Amniotic epithelial cell (primary cell): ENCODE results near the gene TAP2.
"Not testable (repeated sequence)": the region's sequence is repeated elsewhere in the genome, so short reads cannot be mapped to it uniquely, and the experiment has no call there.

Experiments
- DNase-seq: peaks from one replicate; pipeline ENCODE4 v3.0.0-alpha.2; 2010; ENCODE audit warnings: low read depth

The TAP2 gene

DNA sequence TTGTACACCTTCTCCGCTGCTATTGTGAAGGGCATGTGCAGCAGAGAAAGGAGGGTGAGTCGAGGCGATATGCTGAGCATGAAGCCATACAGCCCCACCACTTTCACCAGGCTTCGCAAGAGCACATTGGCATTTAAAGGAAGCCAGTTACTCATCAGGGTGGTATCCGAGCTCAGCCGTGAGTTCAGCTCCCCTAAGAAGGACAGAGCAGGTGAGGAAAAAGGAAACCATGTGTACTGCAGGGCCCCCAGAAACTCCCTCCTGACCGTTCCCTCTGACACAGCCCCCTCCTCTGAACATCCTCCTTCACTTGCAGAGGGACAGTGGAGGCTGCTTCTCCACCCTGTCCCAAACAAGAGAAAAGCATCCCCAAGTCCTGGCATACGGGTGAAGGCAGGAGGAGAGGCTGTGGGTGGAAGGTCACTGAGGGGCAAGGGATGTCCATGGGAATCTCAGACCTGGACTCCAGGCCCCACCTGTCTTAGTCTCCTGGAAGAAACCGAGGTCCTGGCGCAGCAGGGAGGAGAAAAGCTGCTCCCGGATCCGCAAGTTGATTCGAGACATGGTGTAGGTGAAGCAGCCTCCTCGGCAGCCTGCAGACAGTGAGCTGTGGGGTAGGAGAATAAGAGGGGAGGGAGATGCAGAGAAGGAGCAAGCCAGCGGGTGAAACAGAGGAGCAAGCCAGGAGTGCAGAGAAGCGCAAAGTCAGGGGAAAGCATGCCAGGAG is 3.2 kb downstream of the TAP2 start:
- DNase-seq, result no peak

DNA sequence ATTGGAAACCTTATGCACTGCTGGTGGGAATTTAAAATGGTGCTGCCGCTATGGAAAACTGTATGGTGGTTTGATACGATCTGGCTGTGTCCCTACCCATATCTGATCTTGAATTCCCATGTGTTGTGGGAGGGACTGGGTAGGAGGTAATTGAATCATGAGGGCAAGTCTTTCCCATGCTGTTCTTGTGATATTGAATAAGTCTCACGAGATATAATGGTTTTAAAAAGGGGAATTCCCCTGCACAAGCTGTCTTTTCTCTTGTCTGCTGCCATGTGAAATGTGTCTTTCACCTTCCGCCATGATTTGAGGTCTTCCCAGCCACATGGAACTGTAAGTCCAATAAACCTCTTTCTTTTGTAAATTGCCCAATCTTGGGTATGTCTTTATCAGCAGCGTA is 4.9 kb downstream of the TAP2 start:
- DNase-seq, result no peak

DNA sequence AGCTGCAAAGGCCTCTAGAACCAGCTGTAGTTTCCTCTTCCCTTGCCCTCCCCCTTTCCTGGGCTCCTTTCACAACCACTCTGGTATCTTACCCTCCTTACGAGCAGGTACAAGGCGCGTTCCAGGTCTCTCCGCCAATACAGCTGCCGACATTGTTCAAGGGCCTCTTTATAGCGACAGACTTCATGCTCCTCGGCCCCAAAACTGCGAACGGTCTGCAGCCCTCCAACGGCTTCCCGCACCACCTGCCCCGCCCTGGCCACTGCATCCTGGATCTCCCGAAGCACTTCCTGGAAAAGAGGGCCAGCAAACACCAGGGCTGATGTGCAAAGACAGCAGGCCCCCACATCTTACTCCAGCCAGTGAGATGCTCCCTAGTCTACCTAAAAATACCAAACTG is 6.0 kb downstream of the TAP2 start:
- no peak for DNase-seq

DNA sequence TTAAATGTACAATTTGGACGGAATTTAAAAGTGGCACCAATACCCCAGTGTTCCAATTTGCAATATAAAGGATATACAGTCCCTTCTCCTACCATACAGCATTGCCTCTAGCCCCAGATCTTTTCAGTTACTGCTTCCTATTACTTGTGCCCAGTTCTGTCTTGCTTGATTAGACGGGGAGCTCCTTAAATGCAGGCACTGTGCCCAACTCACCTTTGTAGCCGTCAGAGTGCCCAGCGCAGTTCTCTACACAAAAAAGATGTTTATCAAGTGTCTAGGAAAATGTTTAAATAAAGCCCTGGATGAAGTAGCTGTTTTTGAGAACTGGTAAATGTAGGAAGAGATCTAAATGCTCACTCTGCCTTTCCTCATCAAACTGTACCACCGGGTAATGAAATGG is 7.6 kb downstream of the TAP2 start:
- DNase-seq, result no peak

DNA sequence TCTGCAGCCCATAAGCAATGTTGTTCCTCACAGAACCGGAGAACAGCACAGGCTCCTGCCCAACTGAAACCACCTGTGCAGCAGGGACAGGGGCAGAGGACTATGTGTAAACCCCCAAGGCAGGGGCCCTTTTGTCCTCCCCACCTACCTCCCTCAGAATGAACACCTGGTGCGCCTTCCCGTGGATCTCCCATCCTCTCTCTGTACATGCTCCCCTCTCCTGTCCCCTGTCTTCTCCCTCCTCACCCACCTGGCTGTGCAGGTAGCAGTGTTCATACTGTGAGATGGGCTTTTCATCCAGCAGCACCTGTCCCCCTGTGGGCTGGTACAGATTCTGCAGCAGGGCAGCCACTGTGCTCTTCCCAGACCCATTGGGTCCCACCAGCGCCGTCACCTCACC is 8.5 kb downstream of the TAP2 start:
- DNase-seq, result no peak

DNA sequence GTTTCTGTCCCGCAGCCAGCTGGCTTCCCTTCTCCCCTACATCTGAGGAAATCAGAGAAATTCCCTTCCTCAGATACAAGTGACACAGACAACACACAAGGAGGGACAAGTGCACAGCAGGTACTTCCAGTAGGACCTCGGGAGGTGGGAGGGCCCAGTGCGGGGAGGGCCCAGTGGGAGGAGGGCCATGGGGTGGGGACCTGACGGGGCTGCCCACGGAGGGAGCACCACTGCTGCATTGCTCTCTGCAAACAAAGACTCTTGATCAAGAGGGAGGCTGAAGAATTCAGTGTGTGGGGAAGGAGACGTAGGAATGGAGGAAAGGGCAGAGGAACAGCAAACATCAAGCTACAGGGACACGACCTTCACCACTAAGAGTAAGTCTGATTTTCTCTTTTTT is 9.0 kb downstream of the TAP2 start:
- no peak for DNase-seq

DNA sequence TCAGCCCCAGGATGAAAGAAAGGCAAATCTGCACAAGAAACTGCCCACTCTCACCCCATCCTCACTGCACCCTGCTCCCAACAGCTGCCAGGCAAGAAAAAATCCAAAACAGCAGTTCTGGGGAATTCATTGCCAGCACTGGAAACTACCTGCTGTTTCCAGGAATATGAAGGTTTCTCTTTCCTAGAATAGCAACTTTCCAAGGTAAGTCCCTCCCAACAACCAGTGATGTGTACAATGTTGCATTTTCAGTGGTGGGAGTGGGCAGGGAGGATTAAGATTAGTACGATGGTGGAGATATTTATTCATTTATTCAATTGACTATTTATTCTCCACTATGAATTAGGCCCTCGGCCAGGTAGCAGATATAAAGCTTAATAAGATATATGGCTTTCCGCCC is 11.5 kb downstream of the TAP2 start:
- DNase-seq, result no peak

DNA sequence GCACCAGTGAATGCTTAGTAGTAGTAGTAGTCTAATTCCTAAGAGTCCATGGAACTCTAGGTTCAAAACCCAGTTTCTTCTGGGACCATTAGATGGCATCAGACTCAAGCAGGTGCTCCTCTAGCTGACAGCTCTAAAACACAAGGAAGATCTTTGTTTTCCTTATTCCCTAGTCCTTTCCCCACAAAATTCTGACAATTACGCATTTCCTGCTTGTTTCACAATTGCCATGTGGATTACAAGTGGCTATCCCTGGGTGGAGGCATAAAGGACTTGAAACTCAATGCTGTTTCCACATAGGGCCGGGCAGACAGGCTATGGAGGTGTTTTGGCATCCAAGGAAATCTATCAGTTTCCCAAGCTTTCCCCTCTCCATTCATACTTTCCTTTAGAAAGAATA is 12.6 kb downstream of the TAP2 start:
- peak; percentile 71 for DNase-seq

DNA sequence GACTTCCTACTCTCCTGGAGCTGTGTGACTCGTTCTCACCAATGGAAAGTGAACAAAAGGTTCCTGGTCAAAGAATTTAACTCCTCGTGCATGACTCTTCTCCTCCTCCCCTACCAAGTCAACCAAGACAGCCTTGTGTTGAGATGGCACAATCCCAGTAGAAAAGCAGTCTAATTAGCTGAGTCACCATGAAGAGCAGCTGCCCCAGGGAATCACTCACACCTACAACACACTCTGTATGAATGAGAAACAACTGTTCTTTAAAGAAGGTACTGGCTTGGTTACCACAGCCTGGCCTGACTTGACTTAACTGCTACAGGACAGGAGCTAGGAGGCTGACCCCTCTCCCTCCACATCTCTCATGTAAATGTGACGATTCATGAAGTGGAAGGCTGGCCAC is 18.8 kb downstream of the TAP2 start:
- DNase-seq, result peak; percentile 82

DNA sequence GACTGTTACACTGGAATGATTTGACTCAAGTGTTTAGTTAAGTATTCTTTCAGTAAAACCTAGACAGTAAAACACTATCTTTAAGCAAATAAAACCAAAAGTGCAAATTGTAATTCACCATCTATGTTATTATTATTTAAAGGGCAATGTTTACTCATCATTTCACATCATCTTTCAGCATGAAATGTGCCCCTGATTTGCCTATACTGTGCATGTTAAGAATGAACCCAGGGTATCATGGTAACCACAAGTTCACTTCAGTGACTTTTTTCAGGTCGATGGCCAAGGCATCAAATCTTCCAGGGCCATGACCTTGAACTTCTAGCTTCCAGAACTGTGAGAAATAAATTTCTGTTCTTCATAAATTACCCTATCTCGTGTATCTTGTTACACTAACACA is 19.7 kb downstream of the TAP2 start:
- DNase-seq, result no peak

DNA sequence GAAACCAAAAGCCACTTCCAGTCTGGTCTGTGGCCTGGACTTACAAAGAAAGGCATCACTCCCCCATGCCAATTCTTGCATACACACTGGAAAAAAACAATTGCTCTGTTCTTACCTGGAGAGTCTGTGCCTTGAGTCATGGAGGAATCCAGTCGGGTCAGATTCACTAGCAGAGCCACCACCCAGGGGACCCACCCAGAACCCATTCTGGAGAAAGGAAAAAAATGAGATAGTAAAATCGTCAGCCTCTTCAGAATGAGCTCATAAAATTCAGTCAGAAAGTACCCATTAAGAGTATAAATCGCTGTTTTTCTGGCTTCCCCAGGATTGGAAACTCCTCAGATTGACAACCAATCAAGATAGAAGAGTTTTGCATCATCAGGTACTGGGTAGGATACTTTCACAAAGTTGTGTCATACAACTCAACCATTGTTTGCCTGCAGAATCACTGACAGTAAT is 21.8 kb downstream of the TAP2 start, which contains the start of gene HLA-DOB:
Gene HLA-DOB, minus strand, starts transcription at position 257 of the 459 bp plus-strand sequence. Its CDS starts 51 bp downstream, at position 206.
- peak; percentile 56 for DNase-seq

DNA sequence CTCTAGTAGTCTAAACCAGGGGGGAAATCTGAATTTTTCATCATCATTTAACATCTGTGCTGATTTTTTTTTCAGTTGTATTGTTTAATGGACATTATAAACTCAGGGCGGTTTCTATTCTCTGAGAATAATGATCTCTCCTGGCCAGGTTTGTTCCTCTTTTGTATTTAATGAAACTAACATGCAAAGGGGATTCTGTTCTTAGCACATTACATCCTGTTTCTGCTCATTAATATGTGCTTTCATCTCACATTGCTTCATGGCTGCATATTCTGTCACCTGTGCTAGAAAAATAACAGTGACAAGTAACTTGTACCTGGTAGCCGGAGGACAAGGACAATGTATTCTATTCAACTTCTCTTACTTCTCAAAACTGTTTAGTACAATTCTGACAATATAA is 22.5 kb downstream of the TAP2 start:
- DNase-seq, result no peak

DNA sequence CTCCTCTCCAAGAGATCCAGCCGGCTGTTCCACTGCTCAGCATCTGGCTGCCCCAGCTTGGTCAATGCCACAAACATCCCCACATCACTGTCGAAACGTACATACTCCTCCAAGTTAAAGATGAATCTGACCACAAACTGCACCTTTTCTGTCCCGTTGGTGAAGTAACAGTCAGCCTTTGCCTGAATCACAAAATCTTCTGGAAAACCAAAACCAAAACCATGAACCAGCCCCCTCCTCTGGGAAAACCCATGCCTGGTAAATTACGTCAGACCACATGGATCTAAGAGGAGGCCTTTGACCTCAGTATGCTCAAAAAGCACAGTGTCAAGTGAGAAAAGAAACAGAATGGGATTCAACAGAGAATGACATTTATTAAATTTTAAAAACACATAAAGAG is 23.4 kb downstream of the TAP2 start:
- peak; percentile 30 for DNase-seq

DNA sequence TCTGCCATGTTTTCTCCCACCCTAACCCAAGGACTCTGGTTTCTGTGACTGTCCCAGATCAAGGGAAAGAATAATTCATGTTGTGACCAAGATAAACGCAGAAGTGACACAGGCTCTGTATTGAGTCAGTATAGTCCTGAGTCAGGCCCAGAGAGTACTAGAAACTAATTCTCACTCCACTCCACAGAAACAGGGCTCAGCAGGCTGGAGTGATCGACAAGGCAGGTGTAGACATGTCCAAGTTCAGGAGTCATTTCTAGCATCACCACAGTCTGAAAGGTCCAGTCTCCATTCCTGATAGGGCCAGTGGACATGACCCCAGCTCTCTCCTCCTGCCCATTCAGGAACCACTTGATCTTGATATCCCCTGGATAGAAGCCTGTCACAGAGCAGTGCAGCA is 24.4 kb downstream of the TAP2 start:
- no peak for DNase-seq

DNA sequence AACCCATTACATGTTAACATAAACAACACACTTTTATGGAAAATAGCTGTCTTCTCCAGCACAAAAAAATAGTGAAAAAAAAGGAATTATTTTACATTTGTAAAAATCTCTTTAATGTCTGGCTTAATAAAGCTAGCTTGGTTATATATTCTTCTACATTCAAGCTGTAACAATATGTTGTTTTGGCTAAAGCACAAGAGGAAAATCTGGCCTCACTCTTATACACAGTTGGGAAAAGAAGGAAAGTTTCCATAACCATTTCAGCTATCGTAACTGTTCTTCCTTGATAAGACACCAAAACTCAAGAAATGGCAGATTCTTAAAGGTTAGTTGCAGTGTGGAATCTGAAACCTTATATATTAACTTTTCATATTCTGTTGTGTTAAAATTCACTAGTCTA is 29.4 kb downstream of the TAP2 start:
- no peak for DNase-seq

DNA sequence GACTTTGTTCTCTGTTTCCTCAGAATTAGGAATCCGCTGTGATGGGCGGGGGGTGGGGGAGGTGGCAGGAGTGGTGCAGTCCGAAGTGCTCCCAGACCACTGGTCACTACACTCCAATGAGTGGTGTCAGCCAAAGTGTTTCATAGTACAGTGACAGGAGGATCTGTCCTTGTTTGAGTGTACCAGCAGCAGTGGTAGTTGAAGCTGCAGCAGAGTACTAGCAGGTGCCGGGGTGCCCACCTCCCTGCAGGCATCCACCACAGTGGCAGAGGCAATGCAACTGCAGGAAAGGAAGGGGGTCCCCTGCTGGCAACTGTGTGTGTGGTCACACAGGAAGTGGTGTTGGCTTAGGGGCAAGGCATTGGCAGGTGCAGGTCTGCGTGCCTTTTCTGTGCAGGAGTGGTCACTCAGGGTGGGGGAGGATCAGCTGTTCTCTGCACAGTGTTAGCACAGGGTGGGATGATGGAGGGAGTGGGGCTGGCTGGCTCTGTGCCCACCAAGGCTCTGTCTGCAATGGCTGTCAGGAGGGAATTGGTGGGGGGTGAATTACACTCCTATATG is 31.4 kb downstream of the TAP2 start:
- no peak for DNase-seq

DNA sequence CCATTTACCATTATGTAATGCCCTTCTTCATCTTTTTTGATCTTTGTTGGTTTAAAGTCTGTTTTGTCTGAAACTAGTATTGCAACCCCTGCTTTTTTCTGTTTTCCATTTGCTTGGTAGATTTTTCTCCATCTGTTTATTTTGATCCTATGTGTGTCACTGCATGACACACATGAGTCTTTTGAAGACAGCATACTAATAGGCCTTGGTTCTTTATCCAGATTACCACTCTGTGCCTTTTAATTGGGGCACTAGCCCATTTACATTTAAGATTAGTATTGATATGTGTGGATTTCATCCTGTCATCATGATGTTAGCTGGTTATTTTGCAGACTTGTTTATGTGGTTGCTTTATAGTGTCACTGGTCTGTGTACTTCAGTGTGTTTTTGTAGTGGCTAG is 33.1 kb downstream of the TAP2 start:
- not testable (repeated sequence) for DNase-seq

DNA sequence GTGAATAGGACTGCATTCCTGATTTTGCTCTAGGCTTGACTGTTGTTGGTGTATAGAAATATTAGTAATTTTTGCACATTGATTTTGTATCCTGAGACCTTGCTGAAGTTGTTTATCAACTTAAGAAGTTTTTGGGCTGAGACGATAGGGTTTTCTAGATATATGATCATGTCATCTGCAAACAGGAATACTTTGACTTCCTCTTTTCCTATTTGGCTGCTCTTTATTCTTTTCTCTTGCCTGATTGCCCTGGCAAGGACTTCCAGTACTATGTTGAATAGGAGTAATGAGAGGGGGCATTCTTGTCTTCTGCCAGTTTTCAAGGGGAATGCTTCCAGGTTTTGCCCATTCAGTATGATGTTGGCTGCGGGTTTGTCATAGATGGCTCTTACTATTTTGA is 35.1 kb downstream of the TAP2 start:
- DNase-seq, result no peak

DNA sequence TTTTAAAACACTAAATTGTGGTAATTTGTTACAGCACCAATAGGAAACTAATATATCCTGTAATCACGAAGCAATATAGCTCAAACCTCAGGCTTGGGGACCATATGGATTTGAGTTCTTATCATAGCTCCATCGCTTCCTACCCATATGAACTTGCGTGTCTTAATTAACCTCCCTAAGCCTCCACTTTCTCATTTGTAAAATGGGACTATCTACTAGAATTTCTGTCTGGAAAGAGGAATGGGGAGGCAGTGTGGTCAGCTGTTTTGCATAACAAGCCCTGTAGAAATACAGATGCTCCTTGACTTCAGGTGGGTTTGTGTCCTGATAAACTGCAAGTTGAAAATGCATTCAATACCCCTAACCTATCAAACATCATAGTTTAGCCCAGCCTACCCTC is 38.8 kb downstream of the TAP2 start:
- DNase-seq, result no peak

DNA sequence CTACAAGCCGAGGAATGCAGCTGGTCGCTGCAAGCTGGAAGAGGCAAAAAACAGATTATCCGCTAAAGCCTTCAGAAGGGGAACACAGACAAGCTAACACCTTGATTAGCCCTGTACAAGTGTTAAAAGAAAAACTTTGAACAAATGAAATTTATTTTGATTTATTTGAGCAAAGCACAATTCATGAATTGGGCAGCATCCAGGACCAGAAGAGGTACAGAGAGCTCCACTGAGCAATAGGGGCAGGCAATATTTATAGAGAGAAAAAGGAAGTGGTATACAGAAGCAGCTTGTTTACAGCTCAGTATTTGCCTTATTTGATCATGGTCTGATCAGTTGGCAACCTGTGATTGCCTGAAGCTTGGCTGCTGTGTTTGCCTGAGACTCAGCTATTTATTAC is 39.4 kb downstream of the TAP2 start:
- no peak for DNase-seq

DNA sequence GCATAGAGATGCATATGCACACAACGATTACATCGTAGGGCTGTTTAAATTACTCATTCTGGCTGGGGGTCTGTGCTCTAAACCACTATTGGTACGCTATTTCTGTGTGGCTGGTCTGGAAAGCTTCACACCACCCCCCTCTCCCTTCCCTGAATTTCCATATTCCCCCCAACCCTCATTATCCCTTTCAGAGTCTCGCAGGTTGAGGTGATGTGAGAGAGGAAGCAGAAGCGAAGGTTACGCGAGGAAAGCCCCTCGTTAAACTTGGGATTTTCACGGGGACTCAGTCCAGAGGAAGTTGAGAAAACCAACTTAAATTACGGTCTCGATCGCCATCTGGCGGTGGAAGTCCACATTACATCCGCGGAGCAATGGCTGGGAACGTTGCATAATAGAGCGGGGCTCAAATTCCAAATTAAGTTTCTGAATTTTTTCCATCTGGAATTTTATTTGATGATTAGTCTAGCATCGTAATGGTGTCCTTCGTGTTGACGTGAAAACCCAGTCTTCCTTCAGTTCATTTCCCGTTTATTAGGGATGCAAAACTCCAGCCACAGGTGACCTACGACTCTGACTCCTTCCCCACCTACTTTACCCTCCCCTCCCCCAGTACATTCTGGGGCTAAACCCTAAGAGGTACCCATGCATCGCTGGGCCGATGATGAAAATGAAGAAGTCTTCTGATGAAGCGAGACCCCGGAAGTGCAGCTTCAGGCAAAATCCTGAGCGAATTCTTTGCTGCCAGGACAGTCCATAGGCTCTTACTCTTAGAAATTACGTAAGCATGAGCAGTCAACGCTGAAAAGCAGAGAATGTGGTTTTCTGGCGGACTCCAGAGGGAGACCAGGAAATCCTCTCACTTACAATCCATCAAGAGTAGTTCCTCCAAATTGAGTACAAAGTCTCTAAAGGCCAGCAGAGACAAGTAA is 41.4 kb downstream of the TAP2 start:
- DNase-seq, result peak; percentile 68

DNA sequence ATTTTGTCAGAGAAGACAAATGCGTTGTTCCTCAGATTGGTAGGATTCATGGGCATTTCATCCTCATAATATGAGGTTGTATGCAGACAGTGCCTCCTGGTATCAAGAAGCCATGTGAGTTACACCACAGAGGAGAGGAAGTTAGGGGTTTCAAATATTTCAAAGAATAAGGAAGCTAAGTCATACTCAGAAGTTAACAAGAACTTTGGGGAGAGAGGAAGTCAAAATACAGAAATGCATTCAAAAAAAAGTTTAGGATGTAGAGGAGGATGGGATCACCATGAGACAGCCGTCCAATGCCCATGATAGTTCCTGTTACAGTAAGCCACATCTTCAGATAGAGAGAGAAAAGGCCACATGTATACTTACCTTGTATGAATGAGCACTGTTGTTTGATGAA is 44.0 kb downstream of the TAP2 start:
- no peak for DNase-seq

DNA sequence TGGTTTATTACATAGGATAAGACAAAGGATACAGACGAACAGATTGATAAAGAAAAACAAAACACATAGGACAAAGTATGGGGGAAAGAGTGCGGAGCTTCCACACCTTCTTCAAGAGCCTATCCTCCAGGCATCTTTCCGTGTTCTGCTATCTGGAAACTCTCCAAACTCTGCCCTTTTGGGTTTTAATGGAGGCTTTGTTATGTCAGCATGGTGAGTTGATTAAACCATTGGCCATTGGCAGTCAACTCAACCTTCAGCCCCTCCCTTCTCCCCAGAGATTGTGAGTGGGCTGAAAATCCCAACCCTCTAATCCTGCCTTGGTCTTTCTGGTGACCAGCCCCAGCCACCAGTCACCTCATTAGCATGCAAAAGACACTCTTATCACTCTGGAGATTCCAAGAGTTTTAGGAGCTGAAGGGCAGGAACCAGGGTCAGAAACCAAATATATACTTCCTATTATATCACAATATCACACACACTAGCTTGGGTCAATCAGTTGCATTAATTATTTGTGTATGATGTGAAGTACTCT is 45.6 kb downstream of the TAP2 start:
- no peak for DNase-seq
